ENCODE results near the gene SPATA46.

DNA sequence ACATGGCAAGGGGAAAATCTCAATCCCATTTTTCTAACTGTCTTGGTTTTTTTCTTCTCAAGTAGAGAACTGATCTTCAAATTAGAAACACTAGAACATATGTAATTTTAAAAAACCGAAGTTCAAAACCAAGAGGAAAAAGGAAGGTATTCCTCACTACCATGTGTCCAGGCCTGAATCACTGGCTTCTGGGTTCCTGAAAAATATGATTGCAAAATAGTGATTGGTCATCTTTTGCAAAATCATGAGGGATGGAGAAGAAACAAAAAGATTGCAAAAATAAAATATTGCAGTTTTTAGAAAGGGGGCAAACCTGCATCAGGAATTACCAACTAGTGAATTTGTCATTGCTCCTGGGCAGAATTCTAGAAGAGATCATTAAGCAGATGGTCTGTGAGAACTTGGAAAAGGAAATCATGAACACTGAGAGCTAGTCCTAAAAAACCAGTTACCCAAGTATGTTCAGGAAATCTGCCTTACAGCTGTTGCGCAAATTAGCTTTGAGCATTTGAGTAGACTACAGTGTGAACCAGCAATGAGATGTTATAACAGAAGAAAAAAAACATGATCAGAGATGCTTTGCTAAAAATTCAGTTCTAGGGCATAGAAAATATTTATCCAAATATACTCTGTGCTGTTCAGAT, 49.4 kb downstream of the SPATA46 start:
- TF ChIP-seq, protein P1, sequence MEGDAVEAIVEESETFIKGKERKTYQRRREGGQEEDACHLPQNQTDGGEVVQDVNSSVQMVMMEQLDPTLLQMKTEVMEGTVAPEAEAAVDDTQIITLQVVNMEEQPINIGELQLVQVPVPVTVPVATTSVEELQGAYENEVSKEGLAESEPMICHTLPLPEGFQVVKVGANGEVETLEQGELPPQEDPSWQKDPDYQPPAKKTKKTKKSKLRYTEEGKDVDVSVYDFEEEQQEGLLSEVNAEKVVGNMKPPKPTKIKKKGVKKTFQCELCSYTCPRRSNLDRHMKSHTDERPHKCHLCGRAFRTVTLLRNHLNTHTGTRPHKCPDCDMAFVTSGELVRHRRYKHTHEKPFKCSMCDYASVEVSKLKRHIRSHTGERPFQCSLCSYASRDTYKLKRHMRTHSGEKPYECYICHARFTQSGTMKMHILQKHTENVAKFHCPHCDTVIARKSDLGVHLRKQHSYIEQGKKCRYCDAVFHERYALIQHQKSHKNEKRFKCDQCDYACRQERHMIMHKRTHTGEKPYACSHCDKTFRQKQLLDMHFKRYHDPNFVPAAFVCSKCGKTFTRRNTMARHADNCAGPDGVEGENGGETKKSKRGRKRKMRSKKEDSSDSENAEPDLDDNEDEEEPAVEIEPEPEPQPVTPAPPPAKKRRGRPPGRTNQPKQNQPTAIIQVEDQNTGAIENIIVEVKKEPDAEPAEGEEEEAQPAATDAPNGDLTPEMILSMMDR (IDR thresholded peaks at IDR 0.05) = no peak
- TF ChIP-seq MEF2A (IDR thresholded peaks at IDR 0.05; ENCODE audit: borderline replicate concordance, low read depth) (no peak), RXRA (IDR thresholded peaks at IDR 0.05; ENCODE audit: borderline replicate concordance, low read depth) (no peak), YY1 (IDR thresholded peaks at IDR 0.05; ENCODE audit: low read depth) (no peak)
- TF ChIP-seq, protein P2, sequence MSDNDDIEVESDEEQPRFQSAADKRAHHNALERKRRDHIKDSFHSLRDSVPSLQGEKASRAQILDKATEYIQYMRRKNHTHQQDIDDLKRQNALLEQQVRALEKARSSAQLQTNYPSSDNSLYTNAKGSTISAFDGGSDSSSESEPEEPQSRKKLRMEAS (IDR thresholded peaks at IDR 0.05; ENCODE audit: low read depth) = no peak
